Stimulated activated CD8-positive, alpha-beta memory T cell treated with anti-CD3 and anti-CD28 coated beads, Interleukin-2, amount 100 ng/mL, for 48 hours (primary cell): ENCODE data around the gene AGAP9.
"Not testable (repeated sequence)": the region's sequence is repeated elsewhere in the genome, so short reads cannot be mapped to it uniquely, and the experiment has no call there.

Experiments used
- DNase-seq, 2 donors: peaks; one replicate each; pipeline ENCODE4 v3.0.0-alpha.2; 2020; ENCODE audit warnings: low read depth in 2 of 2

The AGAP9 gene

DNA sequence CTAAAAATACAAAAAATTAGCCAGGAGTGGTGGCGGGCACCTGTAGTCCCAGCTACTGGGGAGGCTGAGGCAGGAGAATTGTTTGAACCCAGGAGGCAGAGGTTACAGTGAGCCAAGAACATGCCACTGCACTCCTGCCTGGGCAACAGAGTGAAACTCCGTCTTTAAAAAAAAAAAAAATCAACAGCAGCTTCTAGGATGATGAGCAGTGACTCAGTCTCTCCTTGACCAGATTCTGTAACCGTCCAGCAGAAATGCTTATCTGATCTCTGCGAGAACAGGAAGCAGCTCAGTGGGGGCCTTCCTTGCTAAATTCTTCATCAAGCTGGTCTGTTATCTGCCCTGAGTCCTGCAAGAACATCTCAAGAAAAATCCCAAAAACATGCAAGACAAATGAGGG is 37.5 kb downstream of the AGAP9 start:
- DNase-seq, result not testable (repeated sequence)

DNA sequence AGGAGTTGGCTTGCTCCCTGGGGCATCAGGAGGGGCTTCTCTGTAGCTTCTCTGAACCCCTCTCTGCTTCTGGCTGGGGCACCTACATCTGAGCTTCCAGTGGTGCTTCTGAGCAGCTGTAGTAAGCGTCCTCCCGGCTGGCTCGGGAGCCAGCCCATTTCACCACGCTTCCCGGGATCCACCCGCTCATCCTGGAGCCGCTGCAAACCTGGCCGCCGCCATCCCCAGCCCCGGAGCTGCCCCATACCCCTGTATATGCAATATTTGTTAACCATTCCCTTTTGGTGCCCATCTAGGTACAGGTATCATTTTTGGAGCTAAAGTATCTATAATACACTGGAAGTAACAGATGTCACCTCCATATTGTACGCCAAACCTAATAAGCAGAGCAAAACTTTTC is 38.7 kb downstream of the AGAP9 start:
- not testable (repeated sequence) for DNase-seq

DNA sequence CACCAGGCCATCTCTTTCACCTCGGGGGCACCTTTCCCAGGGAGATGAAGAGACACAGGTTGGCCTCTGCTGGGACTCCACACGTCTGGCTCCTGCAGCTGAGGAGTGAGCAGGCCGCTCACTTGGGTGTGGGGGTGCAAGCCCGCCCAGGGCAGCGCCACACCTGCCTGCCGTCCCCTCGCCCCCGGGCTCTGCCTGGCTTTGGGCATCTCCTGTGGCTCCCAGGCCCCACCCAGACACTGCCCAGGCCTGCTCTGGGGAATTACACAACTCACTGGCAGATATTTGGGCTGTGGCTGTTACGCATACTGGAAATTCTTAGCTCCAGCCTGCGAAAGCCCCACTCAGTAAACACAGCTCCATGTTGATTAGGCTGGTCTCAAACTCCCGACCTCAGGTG is 39.5 kb downstream of the AGAP9 start, which contains the start of gene ANXA8:
TSS of gene ANXA8 (minus strand) at position 193 of the 400 bp plus-strand sequence. CDS start at position 11, 182 bp downstream.
- DNase-seq, result not testable (repeated sequence)

DNA sequence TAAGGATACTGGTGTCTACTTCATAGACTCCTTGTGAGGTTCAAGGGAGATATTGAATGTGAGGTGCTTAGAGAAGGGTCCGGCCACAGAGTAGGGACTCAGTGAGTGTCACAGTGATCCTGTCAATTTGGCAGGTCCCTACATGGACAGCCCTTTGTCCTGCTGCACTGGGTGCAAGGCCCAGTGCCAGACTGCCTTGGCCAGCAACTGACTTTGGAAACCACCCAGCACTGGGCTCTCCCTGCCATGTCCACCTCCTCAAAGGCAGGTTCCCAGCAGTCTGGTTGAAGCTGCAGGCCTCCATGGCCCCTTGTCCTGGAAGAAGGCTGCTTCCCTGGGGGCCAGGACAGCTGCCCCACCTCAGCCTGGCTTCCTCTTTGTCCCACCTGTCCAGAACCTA is 41.1 kb downstream of the AGAP9 start:
- not testable (repeated sequence) for DNase-seq

DNA sequence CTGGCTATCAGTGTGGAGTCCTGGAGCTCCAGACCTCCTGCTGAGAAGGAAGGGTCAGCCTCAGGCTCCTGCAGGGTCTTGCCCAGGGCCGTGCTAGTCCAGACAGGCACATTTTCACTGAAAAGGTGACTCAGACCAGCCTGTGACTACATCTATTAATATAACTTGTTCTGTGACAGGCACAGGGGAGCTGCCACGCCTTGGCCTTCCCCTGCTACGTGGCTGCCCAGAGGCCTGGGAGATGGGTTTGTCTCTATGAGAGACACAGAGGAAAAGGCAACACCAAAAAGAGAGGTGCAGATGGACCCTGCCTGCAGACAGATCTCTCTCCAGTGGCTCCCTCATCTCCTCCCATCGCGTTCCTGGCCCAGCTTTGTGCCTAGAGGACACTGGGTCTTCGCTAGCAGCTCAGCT is 41.7 kb downstream of the AGAP9 start:
- not testable (repeated sequence) for DNase-seq

DNA sequence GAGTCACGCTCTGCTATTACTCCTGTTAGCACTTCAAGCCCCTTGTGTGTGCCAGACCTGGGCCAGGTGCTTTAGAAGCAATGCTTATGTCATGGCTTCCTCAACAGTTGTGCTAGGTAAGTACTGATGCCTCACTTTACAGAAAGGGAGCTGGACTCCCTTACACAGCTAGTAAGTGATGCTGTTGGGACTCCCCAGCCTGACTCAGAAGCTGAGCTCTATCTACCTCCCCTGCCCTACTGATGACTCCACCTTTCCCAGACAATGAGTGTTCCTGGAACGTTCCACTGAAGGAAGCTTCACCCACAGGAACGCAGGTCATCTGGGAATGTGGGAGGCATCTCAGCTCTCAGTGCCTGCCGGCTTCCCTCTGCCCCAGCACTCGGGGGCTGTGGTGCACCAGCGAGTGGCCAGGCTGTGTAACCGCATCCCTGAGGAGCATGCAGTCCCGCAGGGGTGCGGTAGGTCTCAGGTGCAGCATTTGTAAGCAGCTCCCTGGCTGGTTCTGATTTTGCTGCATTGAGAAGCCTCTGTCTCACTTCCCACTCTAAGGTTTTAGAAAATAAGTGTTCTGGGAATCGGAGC is 42.2 kb downstream of the AGAP9 start:
- not testable (repeated sequence) for DNase-seq

DNA sequence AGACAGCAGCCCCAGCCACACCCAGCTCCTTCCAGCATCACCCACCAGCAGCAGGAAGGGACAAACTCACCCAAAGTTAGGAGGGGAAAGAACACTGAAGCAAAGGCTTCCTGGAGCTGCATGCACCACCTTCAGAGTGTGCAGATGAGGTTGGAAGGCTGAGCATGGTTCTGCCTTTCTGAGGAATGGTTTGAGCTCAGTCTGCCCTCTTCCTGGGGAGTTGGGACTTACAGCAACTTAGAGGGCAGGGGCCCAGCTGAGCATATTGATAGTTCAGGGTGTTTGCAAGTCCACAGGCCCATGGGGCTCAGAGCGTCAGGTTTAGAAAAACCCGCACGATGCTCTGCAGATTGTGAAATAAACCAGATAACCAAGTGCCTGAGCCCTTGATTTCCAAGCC is 43.3 kb downstream of the AGAP9 start:
- DNase-seq, result not testable (repeated sequence)

DNA sequence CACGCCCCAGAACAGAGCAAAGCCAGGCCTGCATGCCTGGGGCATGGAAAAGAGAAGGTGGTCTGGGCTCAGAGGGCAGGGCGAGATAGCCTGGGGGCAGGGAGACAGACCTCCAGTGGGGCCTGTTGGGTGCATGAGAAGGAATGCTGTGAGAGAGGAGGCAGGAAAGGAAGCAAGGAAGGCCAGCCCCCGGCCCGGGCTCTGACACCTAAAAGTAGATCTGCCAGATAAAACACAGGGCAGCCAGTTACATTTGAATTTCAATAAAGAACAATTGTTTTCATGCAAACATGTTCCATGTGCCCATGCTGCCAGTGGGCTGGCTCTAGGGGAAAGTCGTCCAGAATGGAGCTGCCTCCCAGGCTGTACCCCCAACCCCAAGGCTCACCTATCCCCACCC is 45.3 kb downstream of the AGAP9 start:
- not testable (repeated sequence) for DNase-seq

DNA sequence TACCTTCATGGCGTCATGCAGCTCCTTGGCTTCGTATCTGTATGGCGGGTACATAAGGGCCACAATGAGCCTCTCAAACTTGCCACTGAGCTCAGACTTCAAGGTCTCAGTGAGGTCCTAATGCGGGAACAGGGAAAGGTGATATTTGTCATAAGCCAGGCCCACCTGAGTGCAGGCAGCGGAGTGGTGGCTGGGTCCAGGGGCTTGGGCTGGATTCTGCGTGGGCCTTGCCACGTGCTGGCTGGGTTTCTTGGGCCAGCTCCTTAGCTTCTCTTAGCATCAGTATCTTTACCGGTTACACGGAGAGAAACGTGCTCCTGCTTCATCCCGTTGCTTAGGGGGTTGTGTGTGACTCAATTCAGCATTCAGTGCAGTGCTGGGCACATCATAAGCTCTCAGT is 46.4 kb downstream of the AGAP9 start:
- DNase-seq, result not testable (repeated sequence)

DNA sequence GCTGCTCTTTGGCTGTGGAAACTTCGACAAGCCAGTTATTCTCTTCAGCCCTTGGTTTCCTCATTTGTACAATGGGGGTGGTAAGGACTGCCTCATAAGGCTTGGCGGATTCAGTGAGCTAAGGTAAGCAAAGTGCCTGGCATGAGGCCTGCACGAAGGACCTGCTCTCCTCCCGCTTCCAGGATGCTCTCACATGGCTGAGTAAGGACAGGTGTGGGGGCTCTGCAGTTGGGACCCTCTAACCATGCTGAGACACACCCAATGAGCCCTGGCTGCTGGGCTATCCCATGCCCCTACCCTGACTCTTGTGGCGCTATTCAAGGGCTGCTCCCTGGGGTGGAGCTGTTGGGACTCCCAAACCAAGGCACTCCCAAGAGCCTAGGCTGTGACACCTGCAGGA is 48.3 kb downstream of the AGAP9 start:
- not testable (repeated sequence) for DNase-seq

DNA sequence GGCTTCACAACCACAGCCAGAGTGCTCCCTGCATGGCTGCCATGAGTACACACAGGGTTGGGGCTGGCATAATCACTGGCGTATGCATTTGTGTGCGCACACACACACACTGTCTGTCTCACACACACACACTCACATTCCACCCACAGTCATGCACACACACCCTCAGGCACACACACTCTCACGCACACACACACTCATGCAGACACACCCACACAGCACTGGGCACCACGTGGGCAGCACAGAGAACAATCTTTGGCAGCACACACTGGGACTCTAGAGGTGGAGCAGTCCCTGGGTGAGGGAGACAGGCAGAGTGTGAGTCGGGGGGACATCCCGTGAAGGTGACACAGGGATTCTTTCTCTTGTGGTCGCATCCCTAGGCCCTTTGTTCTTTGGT is 49.9 kb downstream of the AGAP9 start:
- not testable (repeated sequence) for DNase-seq

DNA sequence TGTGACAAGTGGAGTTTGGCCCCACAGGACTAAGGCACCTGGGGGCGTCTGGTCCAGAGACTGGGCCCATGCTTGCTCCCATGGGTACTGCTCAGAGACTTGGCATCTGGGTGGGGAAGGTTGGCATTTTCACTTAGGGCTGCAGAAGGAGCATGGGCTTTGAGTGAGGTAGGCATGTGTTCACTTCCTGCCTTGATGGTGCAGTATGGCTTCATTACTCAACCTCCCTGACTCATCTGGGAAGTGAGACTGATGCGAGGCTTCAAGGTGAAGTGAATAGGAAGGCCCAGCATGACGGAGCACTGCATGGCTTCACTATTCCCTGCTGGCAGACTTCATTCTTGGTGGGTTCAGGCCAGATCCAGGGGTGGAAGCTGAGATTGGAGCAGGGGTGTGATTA is 50.8 kb downstream of the AGAP9 start:
- not testable (repeated sequence) for DNase-seq

DNA sequence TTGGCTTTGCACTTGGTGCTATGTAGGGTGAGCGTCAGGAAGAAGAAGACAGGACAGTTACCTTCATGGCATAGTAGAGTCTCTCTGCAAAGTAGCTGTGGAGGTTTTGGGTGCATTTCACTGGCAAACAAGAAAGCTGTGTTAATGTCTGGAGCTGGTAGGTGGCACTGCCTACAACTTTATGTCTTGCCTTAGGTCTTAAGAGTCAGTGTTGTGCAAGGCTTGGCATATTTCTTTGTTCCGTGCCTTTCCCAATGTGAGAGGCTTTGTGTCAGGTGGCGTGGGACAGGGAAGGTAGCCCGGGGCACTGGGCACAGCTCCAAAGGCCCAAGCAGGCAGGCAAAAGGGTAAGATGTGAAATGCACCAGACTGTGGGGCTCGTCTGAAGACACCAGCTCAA is 51.4 kb downstream of the AGAP9 start:
- not testable (repeated sequence) for DNase-seq

DNA sequence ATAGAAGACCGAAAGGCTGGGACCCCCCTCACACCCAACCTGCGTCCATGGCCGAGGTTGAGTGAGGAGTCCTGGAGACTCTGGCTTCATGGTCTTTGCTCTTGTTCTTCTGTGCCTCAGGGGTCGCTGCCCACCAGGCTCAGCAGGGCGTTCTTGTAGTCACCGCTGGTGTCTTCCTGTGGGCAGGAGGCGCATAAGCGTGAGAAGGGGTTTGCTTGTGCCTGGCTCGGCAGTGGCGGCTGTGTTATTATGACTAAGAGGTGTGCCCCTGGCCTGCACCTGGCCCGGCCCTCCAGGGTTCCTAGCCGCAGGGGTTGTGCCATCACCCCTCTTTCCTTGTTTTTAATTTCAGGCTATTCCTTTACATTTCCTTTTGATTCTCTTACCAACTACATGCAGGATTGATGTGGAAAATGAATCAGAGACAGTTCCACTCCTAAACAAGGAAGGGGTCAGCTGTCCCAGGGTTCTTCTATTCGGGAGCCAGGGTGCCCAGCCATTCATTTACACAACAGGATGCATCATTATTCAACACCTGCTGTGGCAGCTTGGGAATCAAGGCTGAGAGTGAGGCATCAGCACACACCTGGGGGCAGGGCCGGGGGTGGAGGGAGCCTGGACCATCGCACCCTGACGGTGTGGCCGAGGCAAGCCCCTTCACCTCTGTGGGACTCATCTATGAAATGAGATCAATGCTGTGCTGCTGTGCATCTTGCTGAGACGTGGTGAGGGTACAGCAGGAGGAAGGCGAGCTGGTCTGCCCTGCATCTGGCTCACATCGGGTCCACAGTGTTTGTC is 54.5 kb downstream of the AGAP9 start:
- not testable (repeated sequence) for DNase-seq

DNA sequence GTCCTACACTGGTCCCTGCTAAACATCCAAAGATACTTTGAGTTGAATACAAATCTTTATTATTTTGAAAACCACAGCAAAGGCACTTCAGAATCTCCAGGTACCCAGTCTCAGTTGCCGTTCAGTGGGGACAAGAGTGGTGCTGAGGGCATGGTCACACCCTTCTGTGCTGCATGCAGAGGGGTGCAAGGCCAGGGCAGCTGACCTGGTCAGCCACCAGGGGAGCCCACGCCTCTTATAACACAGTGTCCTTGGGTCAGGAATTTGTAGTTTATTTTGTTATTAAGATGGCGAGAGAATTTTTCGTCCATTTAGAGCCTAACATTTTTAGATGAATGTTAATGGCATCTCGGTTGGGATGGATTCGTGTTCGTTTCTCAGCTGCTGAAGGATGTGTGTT is 55.5 kb downstream of the AGAP9 start:
- not testable (repeated sequence) for DNase-seq

DNA sequence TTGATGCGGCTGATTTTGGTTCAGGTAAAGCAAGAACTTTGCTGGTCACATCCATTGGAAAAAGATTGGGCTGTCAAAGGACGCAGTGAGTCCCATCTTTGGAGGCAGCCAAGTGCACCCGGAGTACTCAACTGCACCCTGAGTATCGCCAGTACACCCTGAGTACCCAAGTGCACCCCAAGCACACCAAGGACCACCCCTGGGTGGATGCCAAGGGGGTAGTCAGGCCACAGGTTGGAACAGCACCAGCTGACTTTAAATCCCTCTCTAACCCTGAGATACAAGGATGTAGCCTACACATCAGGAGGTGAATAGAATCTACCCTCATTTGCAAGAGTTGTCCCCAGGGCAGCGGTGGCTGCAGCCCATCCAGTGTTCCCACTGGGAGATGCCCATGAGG is 56.0 kb downstream of the AGAP9 start:
- not testable (repeated sequence) for DNase-seq

DNA sequence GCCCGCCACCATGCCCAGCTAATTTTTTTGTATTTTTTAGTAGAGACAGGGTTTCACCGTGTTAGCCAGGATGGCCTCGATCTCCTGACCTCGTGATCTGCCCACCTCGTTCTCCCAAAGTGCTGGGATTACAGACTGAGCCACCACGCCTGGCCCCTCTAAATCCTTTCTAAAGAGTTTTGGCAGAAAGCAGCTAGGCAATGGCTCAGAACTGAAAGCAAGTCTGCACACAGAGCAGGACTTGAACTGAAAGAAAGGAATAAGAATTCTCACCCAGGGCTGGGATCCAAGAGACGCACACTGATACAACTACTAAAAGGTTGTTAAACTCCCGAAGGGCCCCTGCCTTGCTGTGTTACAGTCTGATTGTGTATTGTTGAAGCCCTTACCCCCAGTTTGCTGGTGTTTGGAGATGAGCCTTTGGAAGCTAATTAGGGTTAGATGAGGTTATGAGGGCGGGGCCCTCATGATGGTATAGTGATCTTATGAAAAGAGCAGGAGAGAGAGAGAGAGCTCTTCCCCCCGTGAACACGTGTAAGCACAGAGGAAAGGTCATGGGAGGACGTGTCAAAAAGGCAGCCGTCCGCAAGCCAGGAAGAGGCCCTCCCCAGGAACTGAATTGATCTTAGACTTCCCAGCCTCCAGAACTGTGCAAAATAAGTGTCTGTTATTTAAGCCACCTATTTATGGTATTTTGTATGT is 58.1 kb downstream of the AGAP9 start:
- not testable (repeated sequence) for DNase-seq

DNA sequence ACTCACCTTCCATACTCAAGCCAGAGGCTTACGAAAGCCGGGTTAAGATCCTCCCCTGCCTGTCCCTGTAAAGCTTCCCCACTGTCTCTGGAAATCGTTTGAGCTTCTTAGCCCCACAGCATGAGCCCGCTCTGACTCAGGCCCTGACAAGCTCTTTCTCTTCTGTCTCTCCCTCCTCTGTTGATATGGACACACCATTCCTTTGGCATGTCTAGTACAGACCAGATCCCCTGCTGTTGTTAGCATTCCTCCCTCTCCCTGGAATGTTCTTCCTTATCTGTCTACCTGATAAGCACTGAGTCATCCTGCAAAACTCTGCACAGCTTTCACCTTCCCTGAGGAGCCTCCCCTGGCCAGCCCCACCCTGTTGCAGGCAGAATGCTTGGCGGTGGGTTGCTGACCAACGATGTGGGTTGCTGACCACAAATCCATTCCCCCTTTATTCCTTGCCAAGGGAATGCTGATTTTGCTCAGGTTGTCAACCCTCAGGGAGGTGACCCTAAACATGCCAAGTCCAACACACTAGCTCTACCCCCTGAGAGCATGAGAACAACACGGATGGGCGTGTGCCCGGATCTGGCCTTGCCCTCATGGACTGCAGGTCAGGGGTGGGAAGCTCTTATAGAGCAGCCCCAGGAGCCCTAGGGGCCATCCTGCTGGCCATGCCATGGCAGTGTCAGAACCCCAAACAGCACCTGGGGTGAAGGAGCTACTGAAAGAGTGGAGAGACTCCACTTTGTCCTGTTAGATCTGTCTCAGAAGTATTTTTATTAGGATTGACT is 60.7 kb downstream of the AGAP9 start:
- DNase-seq, result not testable (repeated sequence)

DNA sequence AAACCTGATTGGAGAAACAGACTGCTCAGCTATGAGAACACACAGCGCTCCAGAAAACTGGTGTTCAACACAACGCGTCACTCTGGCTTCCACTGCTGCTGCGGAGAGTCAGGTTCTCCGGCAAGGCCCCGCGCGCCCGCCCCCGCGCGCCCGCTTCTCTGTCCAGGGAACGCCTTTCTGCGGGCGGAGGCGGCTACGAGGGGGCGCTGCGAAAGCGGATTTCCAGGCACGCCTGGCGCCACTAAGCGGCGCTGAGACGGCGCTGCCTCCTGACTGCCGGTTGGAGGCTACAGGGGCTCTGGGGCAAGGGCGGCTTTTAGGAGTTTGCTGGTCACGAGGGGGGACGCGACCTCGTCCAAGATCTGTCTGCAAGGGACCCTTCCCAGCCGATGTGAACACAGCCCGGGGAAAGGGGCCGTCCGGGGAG is 62.2 kb downstream of the AGAP9 start:
- not testable (repeated sequence) for DNase-seq

DNA sequence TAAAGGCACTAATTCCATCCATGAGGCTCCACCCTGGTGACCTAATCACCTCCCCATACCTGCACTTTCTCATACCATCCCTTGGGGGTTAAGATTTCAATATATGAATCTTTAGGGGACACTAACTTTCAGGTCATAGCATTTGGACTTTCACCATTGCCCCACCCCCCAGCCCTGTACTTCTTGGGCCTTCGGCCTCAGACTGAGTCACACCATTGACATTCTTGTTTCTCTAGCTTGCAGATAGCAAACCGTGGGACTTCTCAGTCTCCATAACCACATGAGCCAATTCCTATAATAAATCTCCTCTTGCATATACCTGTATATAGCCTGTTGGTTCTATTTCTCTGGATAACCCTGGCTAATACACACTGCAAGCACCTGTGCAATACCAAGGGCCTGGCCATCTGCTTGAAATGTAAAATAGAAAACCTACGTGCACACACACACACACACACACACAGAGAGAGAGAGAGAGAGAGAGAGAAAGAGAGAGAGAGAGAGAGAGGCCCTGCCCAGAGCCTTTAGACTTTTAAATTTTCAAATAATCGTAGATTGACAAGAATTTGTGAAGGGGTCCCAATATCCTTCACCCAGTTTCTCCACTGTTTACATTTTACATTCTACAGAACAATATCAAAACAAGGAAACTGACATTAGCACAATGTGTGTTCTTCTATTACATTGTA is 64.8 kb downstream of the AGAP9 start:
- no peak for DNase-seq

DNA sequence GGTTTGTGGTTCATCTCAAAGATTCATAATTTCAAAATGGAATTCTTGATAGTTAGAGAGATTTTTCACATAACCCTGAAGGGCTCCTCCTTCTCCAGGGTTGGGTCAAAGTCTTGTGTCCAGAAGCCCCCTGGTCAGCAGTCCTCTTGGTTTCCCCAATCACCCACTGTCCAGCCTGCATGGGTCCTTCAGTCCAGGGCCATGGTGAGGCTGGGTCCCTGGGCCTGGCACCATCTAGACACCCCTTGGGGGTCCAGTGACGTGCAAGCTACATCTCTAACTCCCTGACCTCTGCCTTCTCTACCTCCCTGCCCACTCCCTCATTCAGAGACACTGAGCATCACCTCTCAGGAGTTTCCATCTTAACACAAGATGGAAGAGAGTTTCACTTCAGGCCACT is 65.6 kb downstream of the AGAP9 start:
- DNase-seq, result no peak
